D341Med (cell line): Measurements from ENCODE around the gene OSTN.
"Not testable (repeated sequence)": the region's sequence is repeated elsewhere in the genome, so short reads cannot be mapped to it uniquely, and the experiment has no call there.

ENCODE experiments used
- DNase-seq: peaks from one replicate; pipeline ENCODE4 v3.0.0; 2012; ENCODE audit warnings: low spot score

OSTN gene

GRCh38 chr3:191198932-191199331 is at the start of gene OSTN:
TSS of gene OSTN (plus strand) at chr3:191199241. CDS start at chr3:191212533, 13,292 bp downstream.
- no peak for DNase-seq

GRCh38 chr3:191151653-191152052 is 47.4 kb upstream of the OSTN start:
- DNase-seq, result no peak

GRCh38 chr3:191154827-191155226 is 44.2 kb upstream of the OSTN start:
- DNase-seq, result no peak

- DNase-seq, result no peak
These were observed 40.8 kb upstream of the OSTN start for GRCh38 chr3:191158247-191158646.

- DNase-seq, result no peak
These were observed 40.2 kb upstream of the OSTN start for GRCh38 chr3:191158815-191159214.

- no peak for DNase-seq
These were observed 33.2 kb upstream of the OSTN start for GRCh38 chr3:191165802-191166201.

- DNase-seq, result no peak
These were observed 32.7 kb upstream of the OSTN start for GRCh38 chr3:191166368-191166767.

GRCh38 chr3:191169566-191169965 is 29.5 kb upstream of the OSTN start:
- no peak for DNase-seq

GRCh38 chr3:191170097-191170496 is 28.9 kb upstream of the OSTN start:
- no peak for DNase-seq

GRCh38 chr3:191175102-191175501 is 23.9 kb upstream of the OSTN start:
- no peak for DNase-seq

- no peak for DNase-seq
These were observed 22.8 kb upstream of the OSTN start for GRCh38 chr3:191176038-191176785.

GRCh38 chr3:191185382-191185781 is 13.7 kb upstream of the OSTN start:
- not testable (repeated sequence) for DNase-seq

GRCh38 chr3:191188246-191188645 is 10.8 kb upstream of the OSTN start:
- not testable (repeated sequence) for DNase-seq

- DNase-seq, result not testable (repeated sequence)
These were observed 6.8 kb upstream of the OSTN start for GRCh38 chr3:191192270-191192669.

GRCh38 chr3:191192941-191193340 is 6.1 kb upstream of the OSTN start:
- no peak for DNase-seq

GRCh38 chr3:191197761-191198306 is 1.2 kb upstream of the OSTN start:
- DNase-seq, result no peak

- no peak for DNase-seq
These were observed 561 bp upstream of the OSTN start for GRCh38 chr3:191198480-191198879.

- no peak for DNase-seq
These were observed 11.0 kb downstream of the OSTN start for GRCh38 chr3:191210032-191210431.

GRCh38 chr3:191216510-191216909 is 17.5 kb downstream of the OSTN start:
- no peak for DNase-seq

GRCh38 chr3:191217301-191217700 is 18.3 kb downstream of the OSTN start:
- DNase-seq, result no peak

GRCh38 chr3:191220908-191221307 is 21.9 kb downstream of the OSTN start:
- no peak for DNase-seq

GRCh38 chr3:191221638-191222037 is 22.6 kb downstream of the OSTN start:
- no peak for DNase-seq

- no peak for DNase-seq
These were observed 28.5 kb downstream of the OSTN start for GRCh38 chr3:191227541-191227940.

- no peak for DNase-seq
These were observed 35.2 kb downstream of the OSTN start for GRCh38 chr3:191234216-191234615.
